Activated CD8-positive, alpha-beta memory T cell treated with anti-CD3 and anti-CD28 coated beads, Interleukin-2, amount 50 U/mL, for 24 hours (primary cell): Measurements from ENCODE around the gene COX8C.
"Not testable (repeated sequence)": the region's sequence is repeated elsewhere in the genome, so short reads cannot be mapped to it uniquely, and the experiment has no call there.

Experiments used
- DNase-seq: peaks from one replicate; pipeline ENCODE4 v3.0.0-alpha.2; 2020; ENCODE audit errors: extremely low read depth

Gene COX8C

DNA sequence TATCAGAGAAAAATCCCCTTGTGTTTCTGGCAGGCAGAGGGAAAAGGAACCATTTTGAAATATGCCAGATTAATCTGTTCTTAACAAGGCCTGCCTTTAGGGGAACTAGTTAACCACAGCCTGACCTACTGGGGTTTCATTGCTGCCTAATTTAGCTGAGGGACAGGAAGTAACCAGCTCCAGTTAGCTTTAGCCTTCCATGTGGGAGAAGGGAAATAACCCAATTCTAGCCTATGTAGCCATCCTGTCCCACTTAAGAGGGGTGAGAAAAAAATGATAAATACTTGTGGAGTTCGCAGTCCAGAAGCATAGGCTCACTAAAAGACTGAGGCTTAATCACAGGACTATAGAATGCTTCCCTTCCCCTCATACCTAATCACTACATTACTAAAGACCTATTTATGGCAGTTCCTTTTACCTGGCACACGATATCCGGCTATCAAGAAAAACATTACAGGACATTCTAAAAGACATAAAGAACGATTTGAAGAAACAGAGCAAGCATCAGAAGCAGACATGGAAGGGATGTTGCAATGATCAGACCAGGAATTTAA is 22.8 kb downstream of the COX8C start:
- no peak for DNase-seq

- no peak for DNase-seq
These were observed 28.7 kb downstream of the COX8C start for GRCh38 chr14:93375673-93376156.

GRCh38 chr14:93379831-93380230 is 32.8 kb downstream of the COX8C start:
- no peak for DNase-seq

DNA sequence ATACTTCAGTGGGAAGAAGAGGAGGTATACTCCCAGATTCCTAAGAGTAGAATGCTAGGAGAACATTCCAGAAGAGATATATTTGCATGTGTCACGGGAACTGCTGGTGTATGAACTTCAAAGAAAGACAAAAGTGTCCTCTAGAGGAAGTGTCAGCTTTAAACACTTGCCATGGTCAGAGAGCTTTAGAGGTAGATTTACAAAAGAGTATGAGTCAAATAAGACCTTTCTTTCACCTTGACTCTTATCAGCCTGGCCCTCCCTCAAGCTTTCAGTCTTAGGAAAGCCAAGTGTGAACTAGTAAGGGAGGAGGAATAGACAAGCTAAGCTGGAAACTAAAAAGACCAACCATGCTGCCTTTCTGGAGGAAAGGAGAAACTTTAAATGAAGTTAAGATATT is 34.7 kb downstream of the COX8C start:
- DNase-seq: no peak

DNA sequence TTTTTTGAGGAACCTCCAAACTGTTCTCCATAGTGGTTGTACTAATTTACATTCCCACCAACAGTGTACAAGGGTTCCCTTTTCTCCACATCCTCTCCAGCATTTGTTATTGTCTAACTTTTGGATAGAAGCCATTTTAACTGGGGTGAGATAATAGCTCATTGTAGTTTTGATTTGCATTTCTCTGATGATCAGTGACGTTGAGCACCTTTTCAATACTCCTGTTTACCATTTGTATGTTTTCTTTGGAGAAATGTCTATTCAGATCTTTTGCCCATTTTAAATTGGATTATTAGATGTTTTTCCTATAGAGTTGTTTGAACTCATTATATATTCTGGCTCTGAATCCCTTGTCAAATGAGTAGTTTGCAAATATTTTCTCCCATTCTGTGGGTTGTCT is 37.3 kb downstream of the COX8C start:
- DNase-seq: not testable (repeated sequence)

DNA sequence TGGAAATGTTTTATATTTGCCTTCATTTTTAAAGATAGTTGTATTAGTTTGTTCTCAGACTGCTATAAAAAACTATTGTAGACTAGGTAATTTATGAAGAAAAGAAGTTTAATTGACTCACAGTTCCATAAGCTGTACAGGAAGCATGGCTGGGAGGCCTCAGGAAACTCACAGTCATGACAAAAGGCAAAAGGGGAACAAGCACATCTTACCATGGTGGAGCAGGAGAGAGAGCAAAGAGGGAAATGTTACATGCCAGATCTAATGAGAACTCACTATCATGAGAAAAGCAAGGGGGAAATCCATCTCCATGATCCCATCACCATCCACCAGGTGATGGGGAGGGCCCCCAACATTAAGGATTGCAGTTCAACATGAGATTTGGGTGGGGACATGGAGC is 48.2 kb downstream of the COX8C start:
- DNase-seq: no peak

DNA sequence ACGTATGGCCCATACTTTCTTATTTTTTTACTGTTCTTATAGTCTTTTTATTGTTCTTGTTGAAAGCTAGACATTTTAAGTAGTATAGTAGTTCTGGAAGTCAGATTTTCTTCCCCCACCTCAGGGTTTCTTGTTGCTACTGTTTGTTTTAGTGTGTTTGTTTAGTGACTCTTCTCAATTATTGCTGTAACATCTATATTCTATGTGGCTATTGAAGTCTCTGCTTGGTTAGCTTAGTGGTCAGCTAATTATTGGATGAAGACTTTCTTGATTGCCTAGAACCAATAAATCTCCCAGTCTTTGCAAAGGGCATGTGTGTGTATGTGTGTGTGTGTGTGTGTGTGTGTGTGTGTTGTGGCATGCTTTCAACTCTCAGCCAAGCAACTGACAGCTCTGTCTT is 49.5 kb downstream of the COX8C start:
- DNase-seq: no peak
